GM21390 (cell line): ENCODE results near the gene NLRP5.
"Not testable (repeated sequence)": the region's sequence is repeated elsewhere in the genome, so short reads cannot be mapped to it uniquely, and the experiment has no call there.

ENCODE experiments used
- ATAC-seq: cut with Tn5 transposase; IDR thresholded peaks from one replicate; pipeline ENCODE4 v1.9.1; 2021; ENCODE audit not compliant: unreplicated experiment

Gene NLRP5

DNA sequence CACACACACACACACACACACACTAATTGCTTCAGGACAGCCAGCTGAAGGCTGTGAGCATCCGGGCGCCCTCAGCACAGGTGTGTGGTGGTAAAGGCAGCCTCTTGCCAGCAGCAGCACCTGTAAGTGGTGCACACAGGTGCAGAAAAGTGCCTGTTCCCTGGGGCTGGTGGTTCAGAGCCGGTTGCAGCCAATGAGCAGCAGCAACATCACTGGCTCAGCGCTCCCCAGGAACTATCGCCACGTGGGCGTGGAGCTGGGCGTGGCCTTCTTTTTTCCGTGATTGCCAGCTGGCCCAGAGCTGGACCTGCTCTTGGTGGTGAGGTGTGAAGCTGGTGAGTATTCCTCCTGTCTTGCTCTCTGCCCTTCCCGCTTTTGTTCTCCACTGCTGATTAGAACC, at the start of gene NLRP5:
TSS of gene NLRP5 (plus strand) at position 289 of the 400 bp plus-strand sequence.
- ATAC-seq = no peak

DNA sequence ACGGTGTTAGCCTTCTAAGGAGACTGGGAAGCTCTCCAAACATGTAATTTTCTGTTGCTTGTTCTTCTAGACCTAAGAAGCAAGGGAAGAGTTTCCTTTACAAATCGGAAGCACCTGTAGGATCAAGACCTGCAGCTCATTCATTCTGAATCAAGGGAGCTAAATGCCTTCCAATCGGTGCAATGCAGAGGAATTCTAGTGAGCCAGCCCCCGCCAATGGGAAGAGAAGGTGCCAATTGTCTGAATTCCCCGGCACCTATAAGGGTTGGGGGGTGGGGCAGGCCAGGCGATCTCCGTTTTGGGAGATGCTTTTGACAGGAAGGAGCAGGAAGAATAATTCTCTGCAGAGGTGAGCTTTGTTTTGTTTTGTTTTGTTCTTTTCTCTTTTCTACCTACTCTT, 47.4 kb upstream of the NLRP5 start:
- ATAC-seq = no peak

DNA sequence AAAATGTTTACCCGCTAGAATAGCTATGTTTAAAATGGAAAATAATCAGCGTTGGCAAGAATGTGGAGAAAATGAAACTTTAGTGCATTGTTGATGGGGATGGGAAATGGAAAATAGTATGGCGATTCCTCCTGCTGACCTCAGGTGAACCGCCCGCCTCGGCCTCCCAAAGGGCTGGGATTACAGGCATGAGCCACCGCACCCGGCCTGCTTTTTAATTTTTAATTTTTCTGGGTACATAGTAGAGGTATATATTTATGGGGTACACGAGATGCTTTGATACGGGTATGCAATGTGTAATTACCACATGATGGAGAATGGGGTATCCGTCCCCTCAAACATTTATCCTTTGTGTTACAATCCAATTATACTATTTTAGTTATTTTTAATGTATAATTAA, 46.3 kb upstream of the NLRP5 start:
- no peak for ATAC-seq

DNA sequence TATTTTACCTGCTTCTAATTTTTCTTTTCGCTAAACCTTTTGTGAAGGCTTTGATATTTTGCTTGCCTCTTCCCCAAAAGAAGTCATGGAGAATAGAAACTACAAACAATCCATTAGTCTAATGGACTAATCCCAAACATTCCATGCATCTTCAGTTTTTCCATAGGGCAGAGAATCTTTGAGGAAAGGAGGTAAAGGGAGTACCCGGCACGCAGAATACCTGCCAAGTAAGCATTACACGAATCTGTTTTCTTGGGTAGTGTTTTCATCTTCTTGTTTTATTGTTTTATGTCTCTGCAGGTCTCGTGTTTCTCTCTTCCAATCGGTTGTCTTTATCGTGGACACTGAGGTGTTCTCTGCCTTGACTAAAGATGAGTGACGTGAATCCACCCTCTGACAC, 39.0 kb upstream of the NLRP5 start, which contains the start of gene NLRP8:
TSS of gene NLRP8 (plus strand) at position 301 of the 400 bp plus-strand sequence.
- no peak for ATAC-seq

DNA sequence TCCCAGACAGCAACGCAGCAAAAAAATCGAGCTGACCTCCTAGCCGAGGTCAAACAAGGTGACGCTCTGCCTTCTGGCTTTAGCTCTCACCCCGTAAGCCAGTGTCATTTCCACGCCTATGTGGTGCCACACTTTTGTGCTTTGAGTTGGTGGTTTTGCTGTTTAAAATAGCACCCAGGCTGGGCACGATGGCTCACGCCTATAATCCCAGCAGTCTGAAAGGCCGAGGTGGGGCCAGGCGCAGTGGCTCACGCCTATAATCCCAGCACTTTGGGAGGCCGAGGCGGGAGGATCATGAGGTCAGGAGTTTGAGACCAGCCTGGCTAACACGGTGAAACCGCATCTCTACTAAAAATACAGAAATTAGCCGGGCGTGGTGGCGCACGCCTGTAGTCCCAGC, 36.0 kb upstream of the NLRP5 start:
- not testable (repeated sequence) for ATAC-seq

DNA sequence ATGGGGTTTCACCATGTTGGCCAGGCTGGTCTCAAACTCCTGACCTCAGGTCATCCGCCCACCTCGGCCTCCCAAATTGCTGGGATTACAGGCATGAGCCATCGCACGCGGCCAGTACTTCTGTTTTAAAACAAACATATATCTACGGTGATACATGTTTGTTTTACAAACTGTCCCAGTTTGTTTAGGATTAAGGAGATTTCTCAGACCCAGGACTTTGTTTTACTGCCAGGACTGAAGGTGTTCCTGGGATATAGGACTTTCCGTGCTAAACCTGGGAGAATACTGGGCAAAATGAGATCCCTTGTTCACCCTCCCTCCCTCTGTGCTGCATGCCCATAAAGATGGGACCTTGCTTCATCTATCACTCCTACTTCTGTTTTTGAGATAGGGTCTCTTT, 30.1 kb upstream of the NLRP5 start:
- ATAC-seq = no peak

DNA sequence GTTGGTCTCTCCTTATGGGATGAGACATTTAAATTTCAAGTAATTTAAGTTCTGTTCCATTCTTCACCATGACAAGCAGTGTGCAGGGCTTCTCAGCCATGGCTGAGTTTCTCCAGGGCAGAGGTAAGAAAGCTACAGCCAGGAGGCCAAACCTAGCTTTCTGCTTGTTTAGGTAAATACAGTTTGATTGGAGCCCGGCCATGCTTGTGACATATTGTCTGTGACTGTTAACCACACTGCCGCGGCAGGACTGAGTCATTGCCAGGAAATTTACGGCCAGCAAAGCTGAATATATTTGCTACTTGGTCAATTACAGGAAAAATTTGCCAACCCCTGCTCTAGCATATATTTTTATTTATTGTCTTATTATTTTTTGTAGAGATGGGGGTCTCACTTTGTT, 28.2 kb upstream of the NLRP5 start:
- no peak for ATAC-seq

DNA sequence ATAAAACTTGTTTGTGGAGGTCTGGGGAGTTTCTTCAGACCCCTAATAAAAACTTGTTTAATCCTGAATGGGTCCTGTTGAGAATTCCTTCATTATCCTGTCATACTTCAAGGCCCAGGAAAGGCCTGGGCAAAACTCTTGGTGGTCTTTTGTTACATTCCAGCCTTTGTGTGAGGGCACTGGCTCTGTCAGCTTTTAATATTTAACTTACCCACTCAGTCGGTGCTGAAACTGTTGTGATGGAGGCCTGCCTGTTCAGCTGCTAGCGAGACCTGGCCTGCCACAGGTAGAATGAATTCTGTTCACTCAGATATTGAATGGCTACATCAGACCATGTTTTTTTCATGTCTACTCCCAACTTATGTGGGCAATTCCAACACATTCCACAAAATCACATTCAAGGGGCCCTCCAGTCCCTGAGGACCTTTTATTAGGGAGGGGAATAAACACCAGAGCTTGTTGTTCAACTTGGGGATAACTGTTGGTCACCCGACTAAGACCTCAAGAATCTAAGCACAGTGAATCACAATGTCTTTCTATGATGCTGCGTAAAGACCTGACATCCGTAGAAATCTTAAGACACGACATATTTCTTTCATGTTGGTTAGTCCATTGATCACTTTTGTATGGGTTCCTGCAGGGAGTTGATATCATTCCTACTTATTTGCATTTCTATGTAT, 26.4 kb upstream of the NLRP5 start:
- ATAC-seq = no peak

DNA sequence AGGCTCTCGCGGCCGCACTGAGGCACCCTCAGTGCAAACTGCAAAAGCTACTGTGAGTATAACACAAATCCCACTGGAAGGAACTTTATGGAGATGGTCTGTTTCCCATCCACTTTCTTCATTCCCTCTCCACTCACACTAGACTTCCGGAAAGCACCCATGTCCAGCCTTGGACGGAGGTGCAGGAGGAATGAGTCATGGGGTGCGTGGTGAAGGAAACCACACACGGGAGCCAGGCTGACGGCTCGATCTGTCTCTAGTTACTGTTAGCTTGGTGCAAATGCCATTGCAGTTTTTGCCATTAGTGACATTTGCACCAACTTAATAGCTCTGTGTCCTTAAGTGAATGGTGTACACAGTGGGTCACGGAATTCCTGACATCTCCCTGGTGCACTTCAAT, 24.4 kb upstream of the NLRP5 start:
- no peak for ATAC-seq

DNA sequence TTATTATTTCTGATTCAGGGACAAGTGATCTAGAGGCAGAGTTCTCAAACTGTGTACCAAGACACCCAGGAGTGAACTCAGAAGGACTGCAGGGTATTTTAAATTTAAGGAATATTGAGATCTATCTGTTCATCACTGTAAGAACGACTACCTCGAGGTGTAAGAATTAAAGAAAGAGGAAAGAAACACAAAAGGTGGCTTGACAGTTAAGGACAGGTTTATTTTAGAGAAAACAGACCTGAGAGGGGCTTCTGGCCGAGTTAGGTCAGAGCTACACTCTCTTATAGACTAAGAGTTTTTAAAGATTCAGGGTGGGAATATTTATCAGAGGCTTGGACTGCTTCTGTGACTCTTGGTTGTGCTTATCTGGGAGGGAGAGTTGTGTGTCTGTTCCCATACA, 12.6 kb upstream of the NLRP5 start:
- no peak for ATAC-seq

DNA sequence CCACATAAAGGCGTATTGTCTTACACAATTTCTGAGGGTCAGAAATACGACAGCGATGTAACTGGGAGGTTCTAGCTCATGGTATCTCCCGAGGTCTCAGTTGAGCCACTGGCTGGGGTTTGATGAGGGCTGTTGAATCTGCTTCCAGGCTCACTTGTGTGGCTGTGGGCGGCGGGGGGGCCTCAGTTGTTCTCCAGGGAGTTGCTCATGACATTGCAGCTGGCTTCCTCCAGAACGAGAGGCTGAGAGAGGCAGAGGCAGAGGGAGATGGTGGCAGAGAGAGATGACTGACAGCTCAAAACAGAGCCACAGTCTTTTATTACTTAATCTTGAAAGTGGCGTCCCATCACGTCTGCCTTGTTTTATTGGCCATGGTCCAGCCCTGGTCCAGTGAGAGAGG, 6.2 kb upstream of the NLRP5 start:
- no peak for ATAC-seq

DNA sequence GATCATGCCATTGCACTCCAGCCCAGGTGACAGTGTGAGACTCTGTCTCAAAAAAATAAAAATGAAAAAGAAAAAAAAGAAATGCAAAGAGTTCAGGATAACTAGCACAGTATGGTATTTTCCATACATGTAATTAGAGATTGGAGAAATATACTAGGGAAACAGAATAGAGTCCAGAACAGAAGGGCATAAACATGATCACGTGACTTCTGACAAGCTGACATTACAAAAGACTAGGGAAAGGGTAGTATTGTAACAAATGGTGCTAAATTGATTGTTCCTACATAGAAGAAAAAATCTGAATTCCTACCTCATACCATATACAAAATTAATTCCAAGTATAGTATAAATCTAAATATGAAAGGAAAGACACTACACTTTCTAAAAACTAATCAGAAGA, 1.3 kb upstream of the NLRP5 start:
- ATAC-seq = no peak

DNA sequence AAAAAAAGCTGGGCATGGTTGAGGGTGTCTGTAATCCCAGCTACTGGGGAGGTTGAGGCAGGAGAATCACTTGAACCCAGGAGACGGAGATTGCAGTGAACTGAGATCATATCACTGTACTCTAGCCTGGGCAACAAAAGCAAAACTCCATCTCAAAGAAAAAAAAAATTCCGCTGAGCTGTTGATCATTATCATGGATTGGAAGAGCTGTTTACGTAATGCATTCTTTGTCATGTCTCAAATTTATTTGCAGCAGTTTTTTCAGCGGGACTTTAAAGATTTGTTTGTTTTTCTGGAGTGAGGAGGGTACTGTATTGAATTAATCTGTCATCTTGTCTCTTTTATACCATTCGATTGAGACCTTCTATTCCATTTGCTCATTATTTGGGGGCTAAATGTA, 4.3 kb downstream of the NLRP5 start:
- no peak for ATAC-seq

DNA sequence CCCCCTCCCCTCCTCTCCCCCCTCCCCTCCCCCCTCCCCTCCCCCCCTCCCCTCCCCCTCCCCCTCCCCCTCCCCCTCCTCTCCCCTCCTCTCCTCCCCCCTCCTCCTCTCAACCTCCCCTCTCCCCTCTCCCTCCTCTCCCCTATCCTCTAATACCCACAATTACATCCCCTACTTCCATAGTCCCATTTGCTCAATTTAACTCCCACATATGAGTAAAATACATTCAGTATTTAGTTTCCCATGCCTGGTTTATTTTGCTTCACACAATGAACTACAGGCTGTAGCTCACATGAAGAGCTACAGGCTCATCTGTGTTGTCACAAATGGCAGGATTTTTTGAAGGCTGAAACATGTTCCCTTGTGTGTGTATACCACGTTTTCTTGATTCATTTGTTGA, 6.9 kb downstream of the NLRP5 start:
- no peak for ATAC-seq

DNA sequence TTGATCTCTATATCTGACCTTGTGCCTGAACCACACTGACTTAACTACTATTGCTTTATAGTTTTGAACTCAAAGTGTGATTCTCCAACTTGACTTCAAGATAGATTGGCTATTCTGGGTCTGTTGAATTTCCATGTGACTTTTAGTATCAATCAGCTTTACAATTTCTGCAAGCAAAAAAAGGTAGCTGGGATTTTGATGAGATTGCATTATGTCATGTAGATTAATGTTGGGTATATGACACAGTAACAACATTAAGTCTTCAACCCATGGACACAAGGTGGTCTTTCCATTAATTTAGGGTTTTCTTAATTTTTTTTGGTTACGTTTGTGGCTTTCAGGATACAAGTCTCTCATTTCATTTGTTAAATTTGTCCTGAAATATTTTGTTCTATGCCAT, 28.2 kb downstream of the NLRP5 start:
- ATAC-seq = no peak

DNA sequence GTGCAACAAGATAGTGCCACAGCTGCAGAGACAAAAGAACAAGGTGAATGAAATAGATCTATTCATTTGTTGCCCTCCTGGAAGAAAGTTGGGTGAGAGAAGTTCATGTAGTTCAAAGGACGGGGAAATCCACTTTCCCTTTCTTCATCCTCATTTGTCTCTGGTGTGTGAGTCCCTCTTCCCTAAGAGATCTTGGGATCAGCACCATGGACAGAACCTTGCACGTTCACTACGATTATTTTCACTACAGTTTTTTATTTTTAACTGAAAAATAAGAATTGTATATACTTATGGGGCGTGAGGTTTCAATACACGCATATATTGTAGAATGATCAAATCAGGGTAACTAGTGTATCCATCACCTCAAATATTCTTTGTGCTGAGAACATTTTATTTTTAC, 29.2 kb downstream of the NLRP5 start:
- no peak for ATAC-seq

DNA sequence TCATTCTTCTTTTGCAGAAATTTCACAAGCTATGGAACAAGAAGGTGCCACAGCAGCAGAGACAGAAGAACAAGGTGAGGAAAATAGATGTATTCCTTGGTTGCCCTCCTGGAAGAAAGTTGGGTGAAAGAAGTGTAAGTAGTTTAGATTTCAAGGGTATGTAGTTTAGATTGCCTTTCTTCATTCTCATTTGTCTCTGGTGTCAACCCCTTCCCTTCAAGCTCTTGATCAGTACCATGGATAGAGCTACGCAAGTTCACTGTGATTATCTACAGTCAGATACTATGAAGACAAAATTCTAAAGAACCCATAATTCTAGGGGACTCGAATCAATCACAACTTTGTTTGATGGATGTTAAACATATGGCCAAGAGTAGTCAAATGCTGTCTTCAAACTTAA, 32.8 kb downstream of the NLRP5 start:
- ATAC-seq = not testable (repeated sequence)

DNA sequence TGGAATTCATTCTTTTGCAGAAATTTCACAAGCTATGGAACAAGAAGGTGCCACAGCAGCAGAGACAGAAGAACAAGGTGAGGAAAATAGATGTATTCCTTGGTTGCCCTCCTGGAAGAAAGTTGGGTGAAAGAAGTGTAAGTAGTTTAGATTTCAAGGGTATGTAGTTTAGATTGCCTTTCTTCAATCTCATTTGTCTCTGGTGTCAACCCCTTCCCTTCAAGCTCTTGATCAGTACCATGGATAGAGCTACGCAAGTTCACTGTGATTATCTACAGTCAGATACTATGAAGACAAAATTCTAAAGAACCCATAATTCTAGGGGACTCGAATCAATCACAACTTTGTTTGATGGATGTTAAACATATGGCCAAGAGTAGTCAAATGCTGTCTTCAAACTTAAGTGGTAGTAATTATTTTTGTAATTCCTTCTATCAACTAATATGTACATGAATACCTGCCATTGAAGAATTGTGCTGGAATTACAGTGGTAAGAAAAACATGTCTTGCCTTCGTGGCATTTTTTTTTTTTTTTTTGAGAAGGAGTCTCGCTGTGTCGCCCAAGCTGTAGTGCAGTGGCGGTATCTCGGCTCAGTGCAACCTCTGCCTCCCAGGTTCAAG, 33.9 kb downstream of the NLRP5 start:
- not testable (repeated sequence) for ATAC-seq

DNA sequence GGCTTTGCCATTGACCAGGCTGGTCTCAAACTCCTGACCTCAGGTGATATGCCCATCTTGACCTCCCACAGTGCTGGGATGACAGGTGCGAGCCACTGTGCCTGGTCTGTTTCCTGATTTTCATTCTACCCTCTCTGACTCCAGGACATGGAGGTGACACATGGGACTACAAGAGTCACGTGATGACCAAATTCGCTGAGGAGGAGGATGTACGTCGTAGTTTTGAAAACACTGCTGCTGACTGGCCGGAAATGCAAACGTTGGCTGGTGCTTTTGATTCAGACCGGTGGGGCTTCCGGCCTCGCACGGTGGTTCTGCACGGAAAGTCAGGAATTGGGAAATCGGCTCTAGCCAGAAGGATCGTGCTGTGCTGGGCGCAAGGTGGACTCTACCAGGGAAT, 40.2 kb downstream of the NLRP5 start:
- no peak for ATAC-seq

DNA sequence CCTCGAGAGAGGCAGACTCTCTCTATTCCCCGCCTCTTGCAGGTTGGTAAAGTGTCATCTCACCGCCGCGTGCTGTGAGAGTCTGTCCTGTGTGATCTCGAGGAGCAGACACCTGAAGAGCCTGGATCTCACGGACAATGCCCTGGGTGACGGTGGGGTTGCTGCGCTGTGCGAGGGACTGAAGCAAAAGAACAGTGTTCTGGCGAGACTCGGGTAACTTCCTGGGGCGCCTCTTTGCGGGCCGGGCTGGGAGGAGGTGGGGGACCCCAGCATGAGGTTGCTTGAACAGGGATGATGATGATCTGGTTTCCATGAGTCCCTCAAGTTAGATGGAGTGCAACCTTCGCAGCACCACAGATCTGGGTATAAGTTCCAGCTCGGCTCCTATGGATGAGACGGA, 67.0 kb downstream of the NLRP5 start:
- ATAC-seq = no peak

DNA sequence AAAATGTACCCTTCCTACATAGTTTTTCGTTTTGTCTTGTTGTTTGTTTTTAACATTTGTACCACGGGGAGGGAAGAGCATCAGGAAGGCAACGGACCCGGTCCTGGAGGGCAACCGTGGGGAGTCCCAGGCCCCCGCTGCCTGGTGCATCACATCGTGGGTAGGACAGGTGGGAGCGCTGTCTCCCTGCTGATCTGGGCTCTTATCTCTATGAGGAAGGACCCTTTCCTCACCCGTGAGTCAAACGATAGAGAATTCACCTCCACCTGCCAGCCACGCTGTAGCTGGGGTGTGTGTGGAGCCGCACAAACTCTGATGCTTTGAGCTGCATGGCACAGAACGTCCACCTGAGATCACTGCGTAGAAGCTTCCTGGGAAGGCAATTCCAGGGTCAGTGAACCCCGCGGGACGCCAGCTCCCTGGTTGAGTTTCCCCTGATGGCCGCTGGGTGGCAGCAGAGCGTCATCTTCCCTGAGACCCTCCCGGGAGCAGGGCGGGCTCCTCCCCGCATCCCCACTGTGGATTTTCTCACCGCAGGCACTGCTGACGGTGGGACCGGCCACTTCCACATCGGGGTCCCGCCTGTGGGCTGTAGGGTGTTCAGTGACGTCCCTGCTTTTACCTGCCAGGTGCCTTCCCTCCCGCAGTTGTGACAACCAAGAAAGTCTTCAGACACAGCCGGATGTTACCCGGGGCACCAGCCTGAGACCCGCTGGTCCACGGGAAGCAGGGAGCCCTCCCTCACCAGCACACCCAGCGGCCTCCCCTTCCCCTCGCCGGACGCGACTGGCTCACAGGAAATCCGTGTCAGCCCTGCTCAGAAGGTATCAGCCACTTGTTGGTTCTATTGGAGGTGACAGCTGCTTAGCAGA, 79.8 kb downstream of the NLRP5 start:
- no peak for ATAC-seq

DNA sequence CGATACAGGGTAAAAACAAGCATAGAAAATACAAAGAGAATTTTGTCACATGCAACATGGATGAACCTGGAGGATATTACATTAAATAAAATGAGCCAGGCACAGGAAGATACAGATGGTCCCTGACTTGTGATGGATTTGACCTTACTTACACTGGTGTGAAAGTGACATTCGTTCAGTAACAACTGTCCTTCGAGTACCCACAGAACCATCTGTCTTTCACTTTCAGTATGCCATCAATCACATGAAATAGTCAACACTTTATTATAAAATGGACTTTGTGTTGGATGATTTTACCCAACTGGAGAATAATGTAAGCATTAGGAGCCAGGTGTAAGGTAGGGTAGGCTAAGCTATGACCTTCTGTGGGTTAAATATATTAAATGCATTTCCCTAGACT, 83.1 kb downstream of the NLRP5 start:
- ATAC-seq = no peak
